ENCODE data around the gene FCER2. TPM values are rescaled to one million over a fixed set of nuclear protein-coding genes. Genes with fewer than 3 reads are reported as not detected.

FCER2 gene
- total RNA-seq, 1 donor from 2014 or later = 0.50 TPM

GRCh38 chr19:7736148-7736547, 34.2 kb upstream of the FCER2 start:
- Histone ChIP-seq H3K9me3 (no peaks in the 10 kb centered on the region), H3K27me3 (ENCODE audit: low read depth) (peaks cover 11% of the 10 kb centered on the region), H3K4me3 (no peak overlapping the region), H3K4me1 (no peaks in the 10 kb centered on the region), H3K36me3 (no peaks in the 10 kb centered on the region), H3K27ac (no peak overlapping the region)
- DNase-seq = no peak
- intact Hi-C loops (cut with DNase I) = no loop called here
- no peak for TF ChIP-seq CTCF (IDR thresholded peaks at IDR 0.05)
- no peak for ATAC-seq

GRCh38 chr19:7734220-7735203, 32.6 kb upstream of the FCER2 start:
- Histone ChIP-seq H3K27me3 (ENCODE audit: low read depth) (peaks cover 27% of the 10 kb centered on the region), H3K27ac (no peak overlapping the region), H3K4me3 (no peak overlapping the region), H3K4me1 (peaks cover 4% of the 10 kb centered on the region), H3K9me3 (no peaks in the 10 kb centered on the region), H3K36me3 (no peaks in the 10 kb centered on the region)
- no peak for DNase-seq
- ATAC-seq = peak; percentile 70 to 85
- no peak for TF ChIP-seq CTCF (IDR thresholded peaks at IDR 0.05)
- intact Hi-C loops (cut with DNase I) = no loop called here

- TF ChIP-seq CTCF (IDR thresholded peaks at IDR 0.05) = no peak
- intact Hi-C loops (cut with DNase I) = no loop called here
- ATAC-seq (peak; percentile 66 to 77), DNase-seq (no peak)
- Histone ChIP-seq H3K36me3 (no peaks in the 10 kb centered on the region), H3K4me1 (peaks cover 4% of the 10 kb centered on the region), H3K4me3 (no peak overlapping the region), H3K27ac (no peak overlapping the region), H3K9me3 (no peaks in the 10 kb centered on the region), H3K27me3 (ENCODE audit: low read depth) (peaks cover 38% of the 10 kb centered on the region)
These were observed 31.4 kb upstream of the FCER2 start for GRCh38 chr19:7733376-7733775.

- intact Hi-C loops (cut with DNase I) = no loop called here
- peaks cover 44% of the 10 kb centered on the region for H3K27me3 ChIP-seq (ENCODE audit: low read depth)
- no peak for ATAC-seq
- TF ChIP-seq CTCF (IDR thresholded peaks at IDR 0.05) = no peak
- no peak within 1 kb of the TSS for H3K4me3 ChIP-seq
- DNase-seq = no peak
- H3K27ac ChIP-seq = no peak within 1 kb of the TSS
- H3K9me3 ChIP-seq = no peaks in the 10 kb centered on the region
- no peaks in the 10 kb centered on the region for H3K36me3 ChIP-seq
- peaks cover 4% of the 10 kb centered on the region for H3K4me1 ChIP-seq
These were observed 30.1 kb upstream of the FCER2 start, which contains the start of gene CLEC4G for GRCh38 chr19:7732045-7732444. Gene CLEC4G, minus strand, starts transcription at chr19:7732110. Its CDS starts 8 bp downstream, at chr19:7732102.

- no peak for TF ChIP-seq CTCF (IDR thresholded peaks at IDR 0.05)
- Histone ChIP-seq H3K4me1 (peaks cover 4% of the 10 kb centered on the region), H3K27ac (no peak overlapping the region), H3K4me3 (no peak overlapping the region), H3K9me3 (no peaks in the 10 kb centered on the region), H3K27me3 (ENCODE audit: low read depth) (peaks cover 44% of the 10 kb centered on the region), H3K36me3 (no peaks in the 10 kb centered on the region)
- no peak for ATAC-seq
- intact Hi-C loops (cut with DNase I) = no loop called here
- DNase-seq = no peak
These were observed 29.7 kb upstream of the FCER2 start for GRCh38 chr19:7731615-7732014.
